Stomach (tissue), 4 donors: ENCODE data around the gene ARSA.

Experiments
- EP300 ChIP-seq: sonication (generic); formaldehyde crosslinking; IDR thresholded peaks from one replicate; pipeline ENCODE4 v1.6.1; 2017; ENCODE audit warnings: antibody characterized with exemption
- POLR2A ChIP-seq, 4 donors: fragments of 450-650 bp; IDR thresholded peaks; one replicate each; pipeline ENCODE4 v1.6.1; 2016; ENCODE audit warnings: antibody characterized with exemption in 4 of 4, control low read depth in 2 of 4, mild to moderate bottlenecking in 1 of 4, moderate library complexity in 1 of 4
- POLR2AphosphoS5 ChIP-seq, 3 donors: sonication (generic); formaldehyde crosslinking; IDR thresholded peaks; one replicate each; pipeline ENCODE4 v1.6.1; 2016; ENCODE audit warnings: antibody characterized with exemption in 3 of 3
- TF ChIP-seq, protein P1 (sequence below), 7 experiments: fragments of 450-650 bp in 4 of 7; fragments of 200-600 bp in 3 of 7; sonication (generic) in 3 of 7; IDR thresholded peaks; one replicate each; pipeline ENCODE4 v1.5.1; 2016 to 2019; ENCODE audit warnings: antibody characterized with exemption in 7 of 7, control low read depth in 2 of 7, mild to moderate bottlenecking in 1 of 7

DNA sequence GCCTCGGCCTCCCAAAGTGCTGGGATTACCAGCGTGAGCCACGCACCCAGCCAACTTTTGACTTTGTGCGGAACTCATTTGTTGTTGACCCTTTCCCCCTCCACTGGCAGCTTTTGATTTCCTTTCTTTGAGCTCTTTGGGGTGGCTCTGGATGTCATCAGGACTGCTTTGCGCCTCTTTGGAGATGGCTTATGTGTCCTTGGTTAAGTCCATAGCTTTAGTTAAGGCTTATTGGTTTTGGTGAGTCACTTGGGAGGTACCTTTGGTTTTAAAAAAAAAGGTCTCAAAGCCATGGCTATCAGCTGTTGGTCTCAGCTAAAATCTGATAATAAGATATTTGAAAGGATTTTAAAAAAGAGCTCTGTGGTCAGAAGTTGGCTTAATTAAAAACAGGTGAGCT lies 5.1 kb upstream of the ARSA start:
- TF ChIP-seq POLR2AphosphoS5 (IDR thresholded peaks at IDR 0.05) = no peak
- TF ChIP-seq, protein P1, sequence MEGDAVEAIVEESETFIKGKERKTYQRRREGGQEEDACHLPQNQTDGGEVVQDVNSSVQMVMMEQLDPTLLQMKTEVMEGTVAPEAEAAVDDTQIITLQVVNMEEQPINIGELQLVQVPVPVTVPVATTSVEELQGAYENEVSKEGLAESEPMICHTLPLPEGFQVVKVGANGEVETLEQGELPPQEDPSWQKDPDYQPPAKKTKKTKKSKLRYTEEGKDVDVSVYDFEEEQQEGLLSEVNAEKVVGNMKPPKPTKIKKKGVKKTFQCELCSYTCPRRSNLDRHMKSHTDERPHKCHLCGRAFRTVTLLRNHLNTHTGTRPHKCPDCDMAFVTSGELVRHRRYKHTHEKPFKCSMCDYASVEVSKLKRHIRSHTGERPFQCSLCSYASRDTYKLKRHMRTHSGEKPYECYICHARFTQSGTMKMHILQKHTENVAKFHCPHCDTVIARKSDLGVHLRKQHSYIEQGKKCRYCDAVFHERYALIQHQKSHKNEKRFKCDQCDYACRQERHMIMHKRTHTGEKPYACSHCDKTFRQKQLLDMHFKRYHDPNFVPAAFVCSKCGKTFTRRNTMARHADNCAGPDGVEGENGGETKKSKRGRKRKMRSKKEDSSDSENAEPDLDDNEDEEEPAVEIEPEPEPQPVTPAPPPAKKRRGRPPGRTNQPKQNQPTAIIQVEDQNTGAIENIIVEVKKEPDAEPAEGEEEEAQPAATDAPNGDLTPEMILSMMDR (IDR thresholded peaks at IDR 0.05) = no peak
- TF ChIP-seq POLR2A (IDR thresholded peaks at IDR 0.05) = no peak
- no peak for TF ChIP-seq EP300
